Mesothelial cell of epicardium (in vitro differentiated cells): Measurements from ENCODE around the gene MRPL20. TPM values are rescaled to one million over a fixed set of nuclear protein-coding genes. Genes with fewer than 3 reads are reported as not detected.
"Not testable (repeated sequence)": the region's sequence is repeated elsewhere in the genome, so short reads cannot be mapped to it uniquely, and the experiment has no call there.

Experiments
- DNase-seq, 2 experiments: peaks; one replicate each; pipeline ENCODE4 v3.0.0; 2021; ENCODE audit warnings: low spot score in 2 of 2; ENCODE audit not compliant: unreplicated experiment in 2 of 2
- H3K27ac Mint-ChIP-seq: 2 replicates; pipeline ENCODE4 v1.8.0; 2021; ENCODE audit warnings: mixed read lengths
- H3K27me3 Mint-ChIP-seq: 2 replicates; pipeline ENCODE4 v1.8.0; 2021; ENCODE audit warnings: low read depth, mixed read lengths
- H3K36me3 Mint-ChIP-seq: 2 replicates; pipeline ENCODE4 v1.8.0; 2021; ENCODE audit warnings: mixed read lengths
- H3K4me1 Mint-ChIP-seq: 2 replicates; pipeline ENCODE4 v1.8.0; 2021; ENCODE audit warnings: mixed read lengths
- H3K4me3 Mint-ChIP-seq: 2 replicates; pipeline ENCODE4 v1.8.0; 2021; ENCODE audit warnings: mild to moderate bottlenecking, moderate library complexity, mixed read lengths
- H3K9me3 Mint-ChIP-seq: 2 replicates; pipeline ENCODE4 v1.8.0; 2021; ENCODE audit warnings: mixed read lengths
- total RNA-seq: library from RNA; stranded (reverse); gene quantifications from 3 replicates; pipeline ENCODE4 v1.2.1, GENCODE V29; 2021
- TF ChIP-seq, protein P1 (sequence below): fragments of 200-600 bp; sonication (generic); IDR thresholded peaks from one replicate; pipeline ENCODE4 v1.5.0; 2021; ENCODE audit warnings: antibody characterized with exemption; ENCODE audit not compliant: unreplicated experiment

Gene MRPL20
- total RNA-seq, 1 donor from 2014 or later: 94.7 TPM

DNA sequence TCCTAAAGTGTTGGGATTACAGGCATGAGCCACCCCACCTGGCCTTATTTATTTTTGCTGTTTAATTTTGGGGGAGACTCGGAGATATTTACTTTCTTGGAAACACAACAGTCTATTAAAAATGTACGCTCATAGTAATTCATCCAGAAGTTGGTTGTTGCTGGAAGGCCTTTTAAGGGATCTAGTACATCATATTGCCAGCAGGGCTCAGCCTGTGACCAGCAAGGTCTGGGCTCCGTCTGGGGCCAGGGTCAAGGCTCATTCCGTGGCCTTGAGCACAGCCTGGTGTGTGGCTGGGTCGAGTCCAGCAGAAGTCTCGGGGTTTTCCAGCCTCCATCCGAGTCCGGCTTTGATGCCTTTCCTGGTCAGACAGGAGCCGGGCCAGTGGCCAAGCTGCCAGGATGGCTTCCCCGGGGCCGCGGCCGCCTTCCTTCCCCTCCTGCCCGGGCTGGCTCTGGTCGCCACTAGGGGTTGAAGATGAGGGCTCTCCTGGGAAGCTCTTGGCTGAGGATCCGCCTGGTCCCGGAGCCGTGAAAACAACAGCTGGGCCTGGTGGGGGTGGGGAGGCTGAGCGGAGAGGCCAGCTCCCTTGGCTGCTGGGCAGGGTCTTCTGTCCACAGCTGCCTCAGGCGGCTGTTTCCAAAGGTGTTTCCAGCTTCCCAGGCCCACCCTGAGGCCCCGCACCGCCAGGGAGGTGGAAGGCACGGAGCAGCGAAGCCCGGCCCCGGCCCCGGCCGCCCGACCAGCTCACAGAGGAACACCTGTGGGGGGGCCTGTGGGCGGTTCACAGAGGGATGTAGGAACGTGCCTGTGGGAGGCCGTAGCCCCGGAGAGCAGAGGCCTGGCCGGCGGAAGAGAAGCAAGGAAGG lies 23.3 kb upstream of the MRPL20 start:
- peak overlapping the region; percentile 92 for H3K27ac Mint-ChIP-seq
- H3K9me3 Mint-ChIP-seq: no peaks in the 10 kb centered on the region
- no peaks in the 10 kb centered on the region for H3K27me3 Mint-ChIP-seq
- H3K4me3 Mint-ChIP-seq: peak overlapping the region; percentile 4
- TF ChIP-seq, protein P1, sequence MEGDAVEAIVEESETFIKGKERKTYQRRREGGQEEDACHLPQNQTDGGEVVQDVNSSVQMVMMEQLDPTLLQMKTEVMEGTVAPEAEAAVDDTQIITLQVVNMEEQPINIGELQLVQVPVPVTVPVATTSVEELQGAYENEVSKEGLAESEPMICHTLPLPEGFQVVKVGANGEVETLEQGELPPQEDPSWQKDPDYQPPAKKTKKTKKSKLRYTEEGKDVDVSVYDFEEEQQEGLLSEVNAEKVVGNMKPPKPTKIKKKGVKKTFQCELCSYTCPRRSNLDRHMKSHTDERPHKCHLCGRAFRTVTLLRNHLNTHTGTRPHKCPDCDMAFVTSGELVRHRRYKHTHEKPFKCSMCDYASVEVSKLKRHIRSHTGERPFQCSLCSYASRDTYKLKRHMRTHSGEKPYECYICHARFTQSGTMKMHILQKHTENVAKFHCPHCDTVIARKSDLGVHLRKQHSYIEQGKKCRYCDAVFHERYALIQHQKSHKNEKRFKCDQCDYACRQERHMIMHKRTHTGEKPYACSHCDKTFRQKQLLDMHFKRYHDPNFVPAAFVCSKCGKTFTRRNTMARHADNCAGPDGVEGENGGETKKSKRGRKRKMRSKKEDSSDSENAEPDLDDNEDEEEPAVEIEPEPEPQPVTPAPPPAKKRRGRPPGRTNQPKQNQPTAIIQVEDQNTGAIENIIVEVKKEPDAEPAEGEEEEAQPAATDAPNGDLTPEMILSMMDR: no peak
- H3K36me3 Mint-ChIP-seq: no peaks in the 10 kb centered on the region
- peak in 1 of 2 experiments; percentile 61 for DNase-seq
- peaks cover 56% of the 10 kb centered on the region for H3K4me1 Mint-ChIP-seq

DNA sequence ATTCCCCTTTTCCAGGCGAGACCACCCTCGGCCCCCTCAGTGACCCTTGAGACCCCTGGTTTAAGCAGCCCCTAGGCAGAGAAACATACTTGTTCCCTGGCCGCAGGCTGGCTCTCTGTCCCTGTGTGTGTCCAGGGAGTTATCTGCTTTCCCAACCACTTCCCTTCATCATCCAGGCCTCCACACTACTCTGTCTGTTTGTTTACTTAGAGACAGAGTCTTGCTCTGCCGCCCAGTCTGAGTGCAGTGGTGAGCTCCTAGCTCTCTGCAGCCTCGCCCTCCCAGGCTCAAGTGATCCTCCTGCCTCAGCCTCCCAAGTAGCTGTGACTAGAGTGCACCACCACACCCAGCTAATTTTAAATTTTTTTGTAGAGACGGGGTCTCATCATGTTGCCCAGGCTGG lies 22.6 kb upstream of the MRPL20 start:
- Mint-ChIP-seq H3K9me3 (no peaks in the 10 kb centered on the region), H3K36me3 (no peaks in the 10 kb centered on the region), H3K27ac (peak overlapping the region; percentile 92), H3K4me3 (peak overlapping the region; percentile 4), H3K4me1 (peaks cover 57% of the 10 kb centered on the region), H3K27me3 (no peaks in the 10 kb centered on the region)
- TF ChIP-seq, protein P1: no peak
- no peak for DNase-seq

DNA sequence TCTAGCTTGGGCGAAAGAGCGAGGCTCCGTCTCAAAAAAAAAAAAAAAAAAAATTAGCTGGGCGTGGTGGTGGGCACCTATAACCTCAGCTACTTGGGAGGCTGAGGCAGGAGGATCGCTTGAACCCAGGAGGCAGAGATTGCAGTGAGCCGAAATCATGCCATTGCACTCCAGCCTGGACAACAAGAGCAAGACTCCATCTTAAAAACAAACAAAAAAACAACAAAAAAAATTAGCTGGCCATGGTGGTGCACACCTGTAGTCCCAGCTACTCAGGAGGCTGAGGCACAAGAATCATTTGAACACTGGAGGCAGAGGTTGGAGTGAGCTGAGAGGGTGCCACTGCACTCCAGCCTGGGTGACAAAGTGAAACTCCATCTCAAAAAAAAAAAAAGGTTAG lies 21.9 kb upstream of the MRPL20 start:
- H3K27ac Mint-ChIP-seq, H3K36me3 Mint-ChIP-seq, DNase-seq, H3K27me3 Mint-ChIP-seq, H3K9me3 Mint-ChIP-seq: not testable (repeated sequence)
- peaks cover 53% of the 10 kb centered on the region for H3K4me1 Mint-ChIP-seq
- peak overlapping the region; percentile 17 for H3K4me3 Mint-ChIP-seq

DNA sequence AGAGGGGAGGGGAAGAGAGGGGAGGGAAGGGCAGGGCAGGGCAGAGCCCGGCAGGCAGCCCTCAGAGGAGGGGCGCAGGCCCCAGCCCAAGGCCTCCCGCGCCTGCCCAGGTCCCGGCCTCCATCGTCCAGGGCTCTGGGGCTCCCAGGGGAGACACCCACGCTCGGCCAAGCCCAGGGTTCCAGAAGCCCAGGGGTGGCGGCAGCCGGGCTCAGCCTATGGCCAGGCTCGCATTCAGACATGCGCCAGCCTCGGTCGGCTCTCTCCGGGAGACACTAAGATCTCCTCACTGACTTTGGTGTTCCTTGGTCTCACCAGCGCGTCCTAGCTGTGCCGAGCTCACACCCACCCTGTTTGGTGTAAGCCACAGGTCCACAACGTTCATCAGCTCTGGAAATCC lies 21.1 kb upstream of the MRPL20 start:
- Mint-ChIP-seq H3K4me3 (peak overlapping the region; percentile 59), H3K36me3 (no peaks in the 10 kb centered on the region), H3K27me3 (no peaks in the 10 kb centered on the region), H3K4me1 (peaks cover 50% of the 10 kb centered on the region), H3K27ac (peak overlapping the region; percentile 82), H3K9me3 (no peaks in the 10 kb centered on the region)
- no peak for DNase-seq
- TF ChIP-seq, protein P1: no peak

DNA sequence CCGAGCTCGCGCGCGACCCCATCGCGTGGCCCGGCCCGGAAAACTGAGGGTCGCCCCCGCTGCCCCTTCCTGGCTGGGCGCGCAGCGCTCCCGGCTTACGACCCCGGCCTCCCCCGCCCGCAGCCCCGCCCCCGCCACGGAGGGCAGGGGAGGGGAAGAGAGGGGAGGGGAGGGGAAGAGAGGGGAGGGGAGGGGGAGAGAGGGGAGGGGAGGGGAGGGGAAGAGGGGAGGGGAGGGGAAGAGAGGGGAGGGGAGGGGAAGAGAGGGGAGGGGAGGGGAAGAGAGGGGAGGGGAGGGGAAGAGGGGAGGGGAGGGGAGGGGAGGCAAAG lies 20.7 kb upstream of the MRPL20 start:
- H3K9me3 Mint-ChIP-seq: no peaks in the 10 kb centered on the region
- no peak overlapping the region for H3K27ac Mint-ChIP-seq
- no peaks in the 10 kb centered on the region for H3K27me3 Mint-ChIP-seq
- no peak for DNase-seq
- TF ChIP-seq, protein P1: no peak
- no peaks in the 10 kb centered on the region for H3K36me3 Mint-ChIP-seq
- no peak overlapping the region for H3K4me3 Mint-ChIP-seq
- H3K4me1 Mint-ChIP-seq: peaks cover 50% of the 10 kb centered on the region

DNA sequence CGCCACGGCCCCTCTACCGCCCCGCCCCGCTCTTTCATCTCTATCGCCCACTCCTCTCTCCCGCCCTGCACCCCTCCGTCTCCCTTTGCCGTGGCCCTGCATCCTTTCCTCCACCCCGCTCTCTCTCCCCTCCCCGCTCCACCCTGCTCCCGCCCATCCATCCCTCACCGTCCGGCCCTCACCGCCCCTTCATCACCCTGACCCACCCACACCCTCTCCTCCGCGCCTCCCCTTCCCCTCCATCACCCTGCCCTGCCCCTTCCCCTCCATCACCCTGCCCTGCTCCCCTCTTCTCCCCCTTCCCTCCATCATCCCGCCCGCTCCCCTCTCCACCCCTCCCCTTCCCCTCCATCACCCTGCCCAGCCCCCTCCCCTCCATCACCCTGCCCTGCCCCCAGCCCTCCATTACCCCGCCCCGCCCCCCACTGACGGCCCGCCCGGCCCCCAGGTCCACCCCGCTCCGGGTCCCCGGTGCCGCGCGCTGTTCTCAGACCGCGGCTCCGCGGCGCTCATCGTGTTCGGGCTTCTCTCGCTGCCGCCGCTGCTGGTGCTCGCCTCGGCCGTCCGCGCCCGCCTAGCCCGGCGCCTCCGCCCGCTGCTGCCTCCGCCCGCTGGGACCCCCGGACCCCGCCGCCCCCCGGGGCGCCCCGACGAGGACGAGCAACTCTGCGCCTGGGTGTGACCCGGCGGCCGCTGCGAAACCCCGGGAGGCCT lies 20.2 kb upstream of the MRPL20 start:
- H3K27ac Mint-ChIP-seq: no peak overlapping the region
- TF ChIP-seq, protein P1: no peak
- H3K27me3 Mint-ChIP-seq: no peaks in the 10 kb centered on the region
- H3K9me3 Mint-ChIP-seq: no peaks in the 10 kb centered on the region
- H3K4me1 Mint-ChIP-seq: peaks cover 52% of the 10 kb centered on the region
- no peaks in the 10 kb centered on the region for H3K36me3 Mint-ChIP-seq
- H3K4me3 Mint-ChIP-seq: peak overlapping the region; percentile 26
- DNase-seq: peak; percentile 81
